WTC11 (cell line): ENCODE results near the gene FBF1. TPM values are rescaled to one million over a fixed set of nuclear protein-coding genes. Genes with fewer than 3 reads are reported as not detected.

Experiments used
- ATAC-seq: fragments of 200-7000 bp; cut with Tn5 transposase; 2 replicates; pipeline ENCODE4 v1.10.0; 2021; ENCODE audit warnings: mild to moderate bottlenecking, moderate library complexity
- CTCF ChIA-PET: fragments of 300-600 bp; sonication (Branson Sonifier 250); formaldehyde crosslinking; loops from one replicate; lab custom pipeline; 2021; ENCODE audit warnings: antibody characterized with exemption; lab: Charles Lee
- POLR2A ChIA-PET: fragments of 350-600 bp; sonication (Branson Sonifier 250); formaldehyde crosslinking; loops from one replicate; lab custom pipeline; 2021; ENCODE audit warnings: antibody characterized with exemption; lab: Charles Lee
- DNase-seq: peaks from one replicate; pipeline ENCODE4 v3.0.0; 2021; ENCODE audit warnings: low spot score
- H3K27ac Mint-ChIP-seq: 2 replicates; pipeline ENCODE4 v1.8.0; 2021; ENCODE audit warnings: mixed read lengths
- H3K27me3 Mint-ChIP-seq: 2 replicates; pipeline ENCODE4 v1.8.0; 2021; ENCODE audit warnings: low read depth, mild to moderate bottlenecking, moderate library complexity, mixed read lengths
- H3K36me3 Mint-ChIP-seq: 2 replicates; pipeline ENCODE4 v1.8.0; 2021; ENCODE audit warnings: mixed read lengths
- H3K4me1 Mint-ChIP-seq: 2 replicates; pipeline ENCODE4 v1.8.0; 2022; ENCODE audit warnings: mixed read lengths
- H3K4me3 Mint-ChIP-seq: 2 replicates; pipeline ENCODE4 v1.8.0; 2021; ENCODE audit warnings: mild to moderate bottlenecking, moderate library complexity, mixed read lengths
- H3K9me3 Mint-ChIP-seq: 2 replicates; pipeline ENCODE4 v1.8.0; 2021; ENCODE audit warnings: mixed read lengths
- ATF2 ChIP-seq: sonication (generic); formaldehyde crosslinking; IDR thresholded peaks from 2 replicates; pipeline ENCODE4 v1.8.1; 2022; ENCODE audit warnings: low read depth, missing genetic modification reagents, borderline replicate concordance
- ATF6 ChIP-seq: sonication (generic); formaldehyde crosslinking; IDR thresholded peaks from 2 replicates; pipeline ENCODE4 v1.8.1; 2023; ENCODE audit warnings: mild to moderate bottlenecking, missing genetic modification reagents
- CBFB ChIP-seq: sonication (generic); formaldehyde crosslinking; IDR thresholded peaks from 2 replicates; pipeline ENCODE4 v1.8.1; 2022; ENCODE audit warnings: mild to moderate bottlenecking, low read depth, missing genetic modification reagents
- CREM ChIP-seq: sonication (generic); formaldehyde crosslinking; IDR thresholded peaks from 2 replicates; pipeline ENCODE4 v1.8.1; 2022; ENCODE audit warnings: mild to moderate bottlenecking, missing genetic modification reagents, moderate library complexity
- EMX1 ChIP-seq: fragments of 250-450 bp; sonication (Bioruptor Pico); IDR thresholded peaks from 2 replicates; pipeline ENCODE4 v1.8.0; 2021; ENCODE audit warnings: mild to moderate bottlenecking
- FOXP1 ChIP-seq: sonication (generic); formaldehyde crosslinking; IDR thresholded peaks from 2 replicates; pipeline ENCODE4 v1.8.0; 2022; ENCODE audit warnings: missing genetic modification reagents, mild to moderate bottlenecking, moderate library complexity, borderline replicate concordance
- GABPB1 ChIP-seq: sonication (generic); formaldehyde crosslinking; IDR thresholded peaks from 2 replicates; pipeline ENCODE4 v1.8.1; 2023; ENCODE audit warnings: mild to moderate bottlenecking, missing genetic modification reagents
- GTF2I ChIP-seq: fragments of 250-450 bp; sonication (Bioruptor Pico); conservative IDR thresholded peaks from 2 replicates; pipeline ENCODE4 v1.4.0; 2021; ENCODE audit warnings: mild to moderate bottlenecking
- IRF2 ChIP-seq: sonication (generic); formaldehyde crosslinking; IDR thresholded peaks from 2 replicates; pipeline ENCODE4 v1.8.0; 2022; ENCODE audit warnings: low read depth, missing genetic modification reagents, borderline replicate concordance
- JUN ChIP-seq: sonication (generic); formaldehyde crosslinking; IDR thresholded peaks from 2 replicates; pipeline ENCODE4 v1.8.0; 2023; ENCODE audit warnings: mild to moderate bottlenecking, missing genetic modification reagents
- MLX ChIP-seq: sonication (generic); formaldehyde crosslinking; IDR thresholded peaks from 2 replicates; pipeline ENCODE4 v1.8.1; 2023; ENCODE audit warnings: mild to moderate bottlenecking, missing genetic modification reagents, moderate library complexity
- OVOL2 ChIP-seq: fragments of 250-450 bp; sonication (Bioruptor Pico); IDR thresholded peaks from 2 replicates; pipeline ENCODE4 v1.9.0; 2021; ENCODE audit warnings: mild to moderate bottlenecking, borderline replicate concordance
- PREB ChIP-seq: sonication (generic); formaldehyde crosslinking; IDR thresholded peaks from 2 replicates; pipeline ENCODE4 v1.8.1; 2022; ENCODE audit warnings: mild to moderate bottlenecking, missing genetic modification reagents, moderate library complexity, borderline replicate concordance
- PRRX2 ChIP-seq: fragments of 250-450 bp; sonication (Bioruptor Pico); IDR thresholded peaks from 2 replicates; pipeline ENCODE4 v1.8.0; 2021; ENCODE audit warnings: mild to moderate bottlenecking
- USF2 ChIP-seq: sonication (generic); formaldehyde crosslinking; IDR thresholded peaks from 2 replicates; pipeline ENCODE4 v1.8.1; 2023; ENCODE audit warnings: mild to moderate bottlenecking, missing genetic modification reagents, moderate library complexity
- ZBTB21 ChIP-seq: sonication (generic); formaldehyde crosslinking; IDR thresholded peaks from 2 replicates; pipeline ENCODE4 v1.8.1; 2023; ENCODE audit warnings: mild to moderate bottlenecking, missing genetic modification reagents, borderline replicate concordance
- ZNF138 ChIP-seq: sonication (generic); formaldehyde crosslinking; conservative IDR thresholded peaks from 2 replicates; pipeline ENCODE4 v1.8.1; 2022; ENCODE audit warnings: mild to moderate bottlenecking, moderate library complexity, missing genetic modification reagents
- ZNF281 ChIP-seq: sonication (generic); formaldehyde crosslinking; IDR thresholded peaks from 2 replicates; pipeline ENCODE4 v1.8.0; 2023; ENCODE audit warnings: mild to moderate bottlenecking, missing genetic modification reagents
- ZNF416 ChIP-seq: fragments of 250-450 bp; sonication (Bioruptor Pico); IDR thresholded peaks from 2 replicates; pipeline ENCODE4 v1.9.0; 2021; ENCODE audit warnings: mild to moderate bottlenecking, inconsistent platforms
- ZNF512 ChIP-seq: sonication (generic); formaldehyde crosslinking; IDR thresholded peaks from 2 replicates; pipeline ENCODE4 v1.8.1; 2022; ENCODE audit warnings: missing genetic modification reagents, borderline replicate concordance
- ZNF671 ChIP-seq: fragments of 250-450 bp; sonication (Bioruptor Pico); IDR thresholded peaks from 2 replicates; pipeline ENCODE4 v1.8.0; 2021; ENCODE audit warnings: mild to moderate bottlenecking
- ZSCAN18 ChIP-seq: fragments of 250-450 bp; sonication (Bioruptor Pico); IDR thresholded peaks from 2 replicates; pipeline ENCODE4 v2.1.2; 2022; ENCODE audit warnings: mild to moderate bottlenecking, moderate library complexity
- total RNA-seq: library from RNA; stranded (reverse); gene quantifications from 3 replicates; pipeline ENCODE4 v1.2.3, GENCODE V29; 2021

The FBF1 gene
- total RNA-seq, 1 experiment from 2014 or later = 19.8 TPM

GRCh38 chr17:75904749-75905521 is 35.9 kb downstream of the FBF1 start, which contains the start of gene MRPL38 (continued):
- no peak for TF ChIP-seq ZNF281 (CRISPR knock-in tag)
- TF ChIP-seq MLX (CRISPR knock-in tag) = no peak
- no peak for TF ChIP-seq CBFB (CRISPR knock-in tag)
- no peak for TF ChIP-seq OVOL2 (CRISPR knock-in tag)
- no peak for TF ChIP-seq PREB (CRISPR knock-in tag)
- no peak for TF ChIP-seq ATF6 (CRISPR knock-in tag)
- TF ChIP-seq CREM (CRISPR knock-in tag) = peak; percentile 81
- TF ChIP-seq GABPB1 (CRISPR knock-in tag) = peak; percentile 78; the same call in 1 of the 2 replicates
- no peak for TF ChIP-seq ZNF671 (CRISPR knock-in tag)
- TF ChIP-seq FOXP1 = no peak; the same call in 1 of the 2 replicates
- no peak for TF ChIP-seq ZSCAN18 (CRISPR knock-in tag)
- TF ChIP-seq PRRX2 (CRISPR knock-in tag) = no peak
- no peak for TF ChIP-seq ZNF138 (CRISPR knock-in tag)
- no peak for TF ChIP-seq ZNF512
- 0 out of 2 replicates have a peak, but pooled peaks have one; percentile 33 for TF ChIP-seq GTF2I (CRISPR knock-in tag)
- TF ChIP-seq ZBTB21 (CRISPR knock-in tag) = no peak

GRCh38 chr17:75902406-75902805 is 38.4 kb downstream of the FBF1 start:
- DNase-seq (no peak), ATAC-seq (no peak)
- Mint-ChIP-seq H3K4me3 (no peak overlapping the region), H3K36me3 (peaks cover 16% of the 10 kb centered on the region), H3K9me3 (no peaks in the 10 kb centered on the region), H3K27me3 (no peaks in the 10 kb centered on the region), H3K27ac (no peak overlapping the region), H3K4me1 (peaks cover 8% of the 10 kb centered on the region)
- ChIA-PET POLR2A (no interaction called here), CTCF (no interaction called here)
- TF ChIP-seq USF2 = no peak
- no peak for TF ChIP-seq ATF2 (CRISPR knock-in tag)
- no peak for TF ChIP-seq ZSCAN18 (CRISPR knock-in tag)
- TF ChIP-seq JUN (CRISPR knock-in tag) = no peak
- no peak for TF ChIP-seq EMX1 (CRISPR knock-in tag)
- no peak for TF ChIP-seq ZNF416 (CRISPR knock-in tag)
- TF ChIP-seq IRF2 = no peak
